ENCODE measurements around the gene FOSL1.
A peak's percentile ranks its signal among the peaks of the same experiment; 100 is the strongest.

FOSL1 gene

GRCh38 chr11:65885808-65886536, 14.2 kb downstream of the FOSL1 start:
- Histone ChIP-seq H3K9ac (ENCODE audit: low read depth, low read length) (no peak overlapping the region), H3K36me3 (ENCODE audit: insufficient read depth, low read length) (peaks cover 26% of the 10 kb centered on the region), H3K4me1 (ENCODE audit: insufficient read depth, low read length) (peaks cover 12% of the 10 kb centered on the region), H3K9me3 (ENCODE audit: control insufficient read depth, insufficient read depth, low read length) (no peaks in the 10 kb centered on the region)

- Histone ChIP-seq H3K36me3 (ENCODE audit: insufficient read depth, low read length) (peaks cover 26% of the 10 kb centered on the region), H3K4me1 (ENCODE audit: insufficient read depth, low read length) (peaks cover 12% of the 10 kb centered on the region), H3K9ac (ENCODE audit: low read depth, low read length) (no peak overlapping the region)
Measured at GRCh38 chr11:65885231-65885630, 15.0 kb downstream of the FOSL1 start.

GRCh38 chr11:65884716-65885092, 15.5 kb downstream of the FOSL1 start:
- Histone ChIP-seq H3K4me1 (ENCODE audit: insufficient read depth, low read length) (peaks cover 8% of the 10 kb centered on the region), H3K9ac (ENCODE audit: low read depth, low read length) (no peak overlapping the region), H3K36me3 (ENCODE audit: insufficient read depth, low read length) (peaks cover 26% of the 10 kb centered on the region), H3K9me3 (ENCODE audit: control insufficient read depth, insufficient read depth, low read length) (no peaks in the 10 kb centered on the region)

More at GRCh38 chr11:65885231-65885630, 15.0 kb downstream of the FOSL1 start:
- H3K9me3 ChIP-seq (ENCODE audit: control insufficient read depth, insufficient read depth, low read length) = no peaks in the 10 kb centered on the region

GRCh38 chr11:65883786-65884715, 16.1 kb downstream of the FOSL1 start:
- Histone ChIP-seq H3K9me3 (ENCODE audit: control insufficient read depth, insufficient read depth, low read length) (no peaks in the 10 kb centered on the region), H3K36me3 (ENCODE audit: insufficient read depth, low read length) (peaks cover 26% of the 10 kb centered on the region), H3K9ac (ENCODE audit: low read depth, low read length) (no peak overlapping the region), H3K4me1 (ENCODE audit: insufficient read depth, low read length) (peaks cover 6% of the 10 kb centered on the region)

GRCh38 chr11:65883058-65883761, 17.0 kb downstream of the FOSL1 start:
- Histone ChIP-seq H3K9ac (ENCODE audit: low read depth, low read length) (no peak overlapping the region), H3K9me3 (ENCODE audit: control insufficient read depth, insufficient read depth, low read length) (no peaks in the 10 kb centered on the region), H3K36me3 (ENCODE audit: insufficient read depth, low read length) (peaks cover 26% of the 10 kb centered on the region), H3K4me1 (ENCODE audit: insufficient read depth, low read length) (peaks cover 6% of the 10 kb centered on the region)

GRCh38 chr11:65882120-65883057, 17.8 kb downstream of the FOSL1 start:
- no peaks in the 10 kb centered on the region for H3K9me3 ChIP-seq (ENCODE audit: control insufficient read depth, insufficient read depth, low read length)
- H3K4me1 ChIP-seq (ENCODE audit: insufficient read depth, low read length) = peaks cover 4% of the 10 kb centered on the region
- H3K9ac ChIP-seq (ENCODE audit: low read depth, low read length) = no peak overlapping the region
- H3K36me3 ChIP-seq (ENCODE audit: insufficient read depth, low read length) = peaks cover 26% of the 10 kb centered on the region

- Histone ChIP-seq H3K36me3 (ENCODE audit: insufficient read depth, low read length) (peaks cover 19% of the 10 kb centered on the region), H3K9ac (ENCODE audit: low read depth, low read length) (no peak overlapping the region), H3K9me3 (ENCODE audit: control insufficient read depth, insufficient read depth, low read length) (no peaks in the 10 kb centered on the region), H3K4me1 (ENCODE audit: insufficient read depth, low read length) (peaks cover 3% of the 10 kb centered on the region; the same call in 1 of the 2 replicates)
Measured at GRCh38 chr11:65880844-65881421, 19.3 kb downstream of the FOSL1 start.

GRCh38 chr11:65880027-65880426, 20.2 kb downstream of the FOSL1 start:
- H3K9me3 ChIP-seq (ENCODE audit: control insufficient read depth, insufficient read depth, low read length) = no peaks in the 10 kb centered on the region
- H3K9ac ChIP-seq (ENCODE audit: low read depth, low read length) = no peak overlapping the region
- peaks cover 3% of the 10 kb centered on the region; the same call in 1 of the 2 replicates for H3K4me1 ChIP-seq (ENCODE audit: insufficient read depth, low read length)
- H3K36me3 ChIP-seq (ENCODE audit: insufficient read depth, low read length) = peaks cover 15% of the 10 kb centered on the region

- Histone ChIP-seq H3K9ac (ENCODE audit: low read depth, low read length) (no peak within 1 kb of the TSS), H3K4me1 (ENCODE audit: insufficient read depth, low read length) (peaks cover 3% of the 10 kb centered on the region; the same call in 1 of the 2 replicates), H3K9me3 (ENCODE audit: control insufficient read depth, insufficient read depth, low read length) (no peaks in the 10 kb centered on the region), H3K36me3 (ENCODE audit: insufficient read depth, low read length) (peaks cover 11% of the 10 kb centered on the region)
Measured at GRCh38 chr11:65879617-65880016, 20.6 kb downstream of the FOSL1 start, which contains the start of gene CTSW. Gene CTSW (plus strand): TSS chr11:65879837. CDS start chr11:65879855, 18 bp downstream.

- Histone ChIP-seq H3K9me3 (ENCODE audit: control insufficient read depth, insufficient read depth, low read length) (no peaks in the 10 kb centered on the region), H3K9ac (ENCODE audit: low read depth, low read length) (peak overlapping the region; percentile 69; the same call in 1 of the 2 replicates), H3K36me3 (ENCODE audit: insufficient read depth, low read length) (peaks cover 6% of the 10 kb centered on the region; the same call in 1 of the 2 replicates), H3K4me1 (ENCODE audit: insufficient read depth, low read length) (no peaks in the 10 kb centered on the region)
Measured at GRCh38 chr11:65873318-65874156, 26.7 kb downstream of the FOSL1 start.

- Histone ChIP-seq H3K36me3 (ENCODE audit: insufficient read depth, low read length) (peaks cover 6% of the 10 kb centered on the region; the same call in 1 of the 2 replicates), H3K9me3 (ENCODE audit: control insufficient read depth, insufficient read depth, low read length) (no peaks in the 10 kb centered on the region), H3K9ac (ENCODE audit: low read depth, low read length) (peak within 1 kb of the TSS; percentile 69), H3K4me1 (ENCODE audit: insufficient read depth, low read length) (no peaks in the 10 kb centered on the region)
Measured at GRCh38 chr11:65872586-65873317, 27.4 kb downstream of the FOSL1 start, which contains the start of gene EFEMP2. Gene EFEMP2 (minus strand): TSS chr11:65872800. CDS start chr11:65872354, 446 bp downstream.

All from ES-I3 (cell line).